CD4-positive, alpha-beta T cell treated with Interleukin-1 beta for 1 hour (primary cell): Measurements from ENCODE around the gene C1orf21.
A peak's percentile ranks its signal among the peaks of the same experiment; 100 is the strongest.
"Not testable (repeated sequence)": the region's sequence is repeated elsewhere in the genome, so short reads cannot be mapped to it uniquely, and the experiment has no call there.

Source experiments
- DNase-seq, 2 donors: peaks; one replicate each; pipeline ENCODE4 v3.0.0-alpha.2; 2020 to 2022

C1orf21 gene, protein sequence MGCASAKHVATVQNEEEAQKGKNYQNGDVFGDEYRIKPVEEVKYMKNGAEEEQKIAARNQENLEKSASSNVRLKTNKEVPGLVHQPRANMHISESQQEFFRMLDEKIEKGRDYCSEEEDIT

GRCh38 chr1:184386312-184387068 is at the start of gene C1orf21:
TSS of gene C1orf21 (plus strand) at chr1:184387029. CDS start at chr1:184477510, 90,481 bp downstream.
- peak; percentile 68 to 74 for DNase-seq

DNA sequence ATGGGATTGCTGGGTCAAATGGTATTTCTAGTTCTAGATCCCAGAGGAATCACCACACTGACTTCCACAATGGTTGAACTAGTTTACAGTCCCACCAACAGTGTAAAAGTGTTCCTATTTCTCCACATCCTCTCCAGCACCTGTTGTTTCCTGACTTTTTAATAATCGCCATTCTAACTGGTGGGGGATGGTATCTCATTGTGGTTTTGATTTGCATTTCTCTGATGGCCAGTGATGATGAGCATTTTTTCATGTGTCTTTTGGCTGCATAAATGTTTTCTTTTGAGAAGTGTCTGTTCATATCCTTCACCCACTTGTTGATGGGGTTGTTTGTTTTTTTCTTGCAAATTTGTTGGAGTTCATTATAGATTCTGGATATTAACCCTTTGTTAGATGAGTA is 49.0 kb upstream of the C1orf21 start:
- DNase-seq: not testable (repeated sequence)

DNA sequence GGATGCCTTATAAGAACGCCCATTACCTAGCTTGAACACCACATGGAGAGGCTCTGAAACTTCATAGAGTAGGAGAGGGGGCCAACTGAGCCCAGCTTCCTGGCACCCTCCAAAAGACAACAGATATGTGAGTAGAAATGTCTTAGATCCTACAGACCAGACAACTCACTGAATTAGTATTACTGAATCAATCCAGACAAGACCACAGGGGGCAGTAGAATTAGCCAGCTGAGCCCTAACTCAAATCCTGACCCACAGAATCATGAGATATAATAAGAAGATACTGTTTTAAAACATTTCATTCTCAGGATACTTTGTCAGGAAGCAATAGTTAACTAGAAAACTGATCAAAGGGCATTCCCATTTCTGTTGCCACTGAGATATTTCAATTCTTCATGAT is 45.8 kb upstream of the C1orf21 start:
- no peak for DNase-seq

DNA sequence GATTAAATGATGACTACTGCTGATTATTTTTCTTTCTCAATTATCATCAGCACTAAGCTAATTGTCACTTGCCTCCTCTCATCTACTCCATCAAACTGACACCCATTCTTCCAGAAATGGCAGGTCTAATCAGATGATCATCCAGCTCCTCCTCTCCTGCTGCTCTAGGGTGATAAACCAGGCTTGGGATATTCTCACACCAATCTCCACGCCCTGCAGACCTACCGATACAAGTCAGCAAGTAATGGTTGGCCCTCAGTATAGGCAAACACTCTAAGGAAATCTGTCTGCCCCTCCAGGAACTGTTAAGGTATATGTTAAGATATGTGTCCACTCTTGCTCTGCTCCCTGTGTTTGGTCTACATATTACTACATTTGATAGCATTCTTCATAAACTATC is 36.3 kb upstream of the C1orf21 start:
- no peak for DNase-seq

GRCh38 chr1:184351416-184351975 is 35.3 kb upstream of the C1orf21 start:
- DNase-seq: no peak

DNA sequence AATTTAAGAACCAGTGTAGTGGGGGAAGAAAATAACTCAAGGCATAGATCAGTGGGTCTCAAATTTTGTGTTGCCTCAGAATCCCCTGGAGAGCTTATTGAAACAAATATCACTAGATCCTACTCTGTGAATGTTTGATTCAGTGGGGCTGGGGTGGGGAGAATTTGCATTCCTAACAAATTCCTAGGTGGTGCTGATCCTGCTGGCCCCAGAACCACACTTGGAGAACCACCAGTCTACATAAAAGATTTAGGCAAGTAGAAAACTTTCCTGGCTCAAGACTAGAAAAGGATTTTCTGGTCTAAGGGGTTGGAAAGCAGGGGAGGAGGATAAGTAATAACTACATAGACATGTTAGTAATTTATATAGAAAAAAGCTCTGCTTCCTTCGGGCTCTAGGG is 34.1 kb upstream of the C1orf21 start:
- DNase-seq: no peak

- no peak for DNase-seq
Observed at GRCh38 chr1:184354719-184355118, 32.1 kb upstream of the C1orf21 start.

DNA sequence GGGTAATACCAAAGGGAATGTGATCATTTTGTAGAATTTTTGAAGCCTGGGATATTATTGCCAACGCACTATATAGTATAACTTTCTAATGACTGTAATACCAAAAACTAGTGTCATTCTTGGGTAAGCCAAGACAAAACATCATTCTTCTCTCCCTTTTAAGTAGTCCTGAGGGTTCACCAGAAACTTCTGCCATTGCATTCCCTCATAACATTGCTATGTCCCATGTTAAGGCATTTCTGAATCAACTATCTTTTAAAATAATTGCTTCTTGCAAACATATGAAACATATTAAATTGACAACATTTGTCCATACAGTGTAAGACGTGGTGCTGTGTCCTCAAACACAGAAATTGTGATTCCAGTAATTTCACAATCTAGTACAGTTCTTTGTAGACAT is 29.9 kb upstream of the C1orf21 start:
- no peak for DNase-seq

DNA sequence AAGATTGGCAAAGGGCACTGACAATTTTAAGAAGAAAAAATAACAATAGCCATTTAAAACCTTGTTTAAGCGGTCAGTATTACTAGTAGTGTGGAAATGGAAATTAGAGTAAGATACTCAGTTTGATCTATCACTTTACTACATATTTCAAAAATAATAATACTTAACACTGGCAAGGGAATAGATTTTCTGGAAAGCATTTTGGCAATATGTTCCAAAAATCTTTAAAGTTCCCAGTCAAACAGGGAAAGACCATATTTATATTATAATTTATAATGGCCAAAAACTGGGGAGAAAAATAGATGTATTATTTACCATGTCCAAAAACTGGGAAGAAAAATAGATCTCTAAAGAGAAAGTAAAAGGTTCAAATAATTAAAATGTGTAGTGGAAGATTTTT is 28.6 kb upstream of the C1orf21 start:
- no peak for DNase-seq

DNA sequence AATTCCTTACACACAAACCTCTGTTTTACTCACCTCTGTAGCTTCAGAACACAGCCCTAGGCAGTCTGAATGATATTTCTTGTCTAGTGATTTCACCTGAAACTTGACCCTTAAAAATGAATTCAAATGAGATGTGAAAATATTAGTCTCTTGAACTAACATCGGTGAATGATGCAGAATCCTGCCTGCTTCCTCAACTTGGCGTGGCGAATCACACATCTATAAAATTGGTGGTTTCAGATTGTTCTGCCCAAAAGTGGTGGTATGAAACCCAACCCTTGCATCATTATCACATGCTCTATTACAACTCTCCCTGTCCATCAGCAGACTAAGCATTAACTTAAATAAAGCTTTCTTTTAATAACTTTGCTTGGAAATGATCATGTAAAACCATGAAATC is 26.9 kb upstream of the C1orf21 start:
- DNase-seq: no peak

DNA sequence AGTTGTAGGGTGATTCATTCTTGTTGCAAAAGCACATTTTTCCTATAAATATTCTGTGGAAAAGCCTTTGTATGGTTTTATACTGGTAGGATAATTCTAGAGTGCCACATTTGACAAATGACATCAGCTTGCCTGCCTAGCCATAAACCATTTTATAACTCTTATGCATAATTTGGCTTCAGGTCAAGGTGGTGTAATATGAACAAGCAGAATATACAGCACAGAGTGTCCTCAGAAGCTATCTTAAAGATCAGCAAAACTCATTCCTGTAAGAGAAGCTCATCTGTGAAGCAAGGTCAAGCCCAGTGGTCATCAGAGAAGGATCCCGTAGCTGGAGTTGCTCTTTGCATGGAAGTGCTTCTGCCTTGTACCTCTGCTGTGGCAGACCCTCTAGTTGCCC is 24.0 kb upstream of the C1orf21 start:
- no peak for DNase-seq

GRCh38 chr1:184365699-184366098 is 21.1 kb upstream of the C1orf21 start:
- DNase-seq: no peak

DNA sequence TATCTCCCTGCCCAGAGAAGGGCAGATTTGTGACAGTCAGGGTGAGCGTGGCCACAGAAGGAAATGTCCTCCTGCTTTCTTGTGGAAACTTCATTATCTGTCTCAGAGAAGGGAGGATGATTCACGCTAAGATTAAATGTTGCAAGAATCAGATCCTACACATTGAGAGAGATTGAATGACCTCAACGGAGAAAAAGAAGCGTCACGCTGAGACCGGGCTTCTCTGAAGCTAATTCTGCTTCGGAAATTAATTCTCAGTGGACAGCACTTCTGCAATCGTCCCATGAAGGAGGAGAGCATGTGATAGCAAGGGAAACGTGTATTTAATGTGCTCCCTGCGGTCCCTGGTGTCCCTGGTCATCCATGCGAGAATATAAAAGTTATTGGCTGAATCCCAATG is 19.8 kb upstream of the C1orf21 start:
- no peak for DNase-seq

- no peak for DNase-seq
Observed at GRCh38 chr1:184367427-184368038, 19.3 kb upstream of the C1orf21 start.

- no peak for DNase-seq
Observed at GRCh38 chr1:184368354-184368753, 18.5 kb upstream of the C1orf21 start.

DNA sequence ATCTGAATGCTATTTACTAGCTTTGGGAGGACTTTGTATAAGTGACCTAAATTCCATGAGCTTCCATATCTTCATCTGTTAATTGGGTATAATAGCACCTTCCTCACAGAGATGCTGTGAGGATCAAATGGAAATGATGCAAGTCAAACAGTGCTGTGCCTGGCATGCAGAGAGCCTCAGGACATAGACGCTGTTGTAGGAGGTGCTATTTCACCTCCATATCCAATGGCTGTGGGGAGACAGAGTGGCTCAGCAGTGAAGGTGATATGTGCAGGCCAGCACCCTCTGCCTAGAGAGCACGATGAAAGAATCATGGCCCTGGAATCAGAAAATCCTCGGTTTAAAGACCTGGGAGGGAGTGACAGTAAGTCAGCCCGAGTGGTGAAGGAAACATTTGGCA is 16.0 kb upstream of the C1orf21 start:
- no peak for DNase-seq

DNA sequence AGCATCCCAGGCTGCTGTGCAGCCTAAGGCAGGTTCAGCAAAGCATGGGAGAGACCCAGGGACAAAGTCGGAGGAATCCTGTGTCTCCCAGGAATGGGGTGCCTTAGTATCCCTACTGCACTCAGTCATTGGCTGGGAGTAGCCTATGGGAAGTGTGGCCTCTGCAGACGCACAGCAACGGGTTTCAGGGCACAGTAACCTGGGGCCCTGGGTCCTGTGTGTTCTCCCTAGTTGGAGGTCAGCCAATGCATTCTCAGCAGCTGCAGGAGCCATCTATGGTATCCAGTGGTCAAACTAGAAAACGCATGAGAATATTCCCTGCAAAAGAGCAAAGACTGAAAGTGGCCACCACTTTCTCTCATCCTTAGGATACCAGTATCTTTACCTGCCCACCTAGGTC is 13.7 kb upstream of the C1orf21 start:
- no peak for DNase-seq

- DNase-seq: no peak
Observed at GRCh38 chr1:184376369-184376768, 10.5 kb upstream of the C1orf21 start.

DNA sequence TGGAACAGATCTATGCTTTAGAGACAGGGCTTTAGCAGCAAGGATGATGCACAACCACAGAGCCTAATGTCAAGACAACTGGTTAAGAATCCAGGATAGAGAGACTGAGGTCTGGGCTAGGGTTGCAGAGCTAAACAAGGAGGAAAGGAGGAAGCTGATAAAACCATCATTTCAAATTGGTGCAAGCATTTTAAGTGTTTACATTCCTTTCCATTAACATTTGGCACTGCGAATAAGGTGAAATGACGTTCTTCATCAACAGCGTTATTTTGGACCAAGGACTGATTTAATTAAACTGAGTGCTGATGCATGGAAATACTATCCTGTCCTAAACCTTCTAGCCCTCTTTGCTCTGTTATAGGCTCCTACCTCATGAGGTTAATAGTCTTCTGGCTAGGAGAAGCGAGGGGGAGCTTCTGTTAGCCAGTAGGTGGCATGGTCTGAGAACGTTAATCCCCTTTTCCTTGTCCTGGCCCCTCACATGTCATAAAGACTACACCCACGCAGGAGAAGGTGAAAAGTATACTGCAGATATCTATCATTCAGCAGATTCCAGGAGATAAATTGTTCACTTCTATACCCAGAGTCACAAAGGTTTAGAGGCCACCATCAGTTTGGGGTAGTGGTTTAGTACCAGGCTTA is 7.6 kb upstream of the C1orf21 start:
- DNase-seq: no peak

DNA sequence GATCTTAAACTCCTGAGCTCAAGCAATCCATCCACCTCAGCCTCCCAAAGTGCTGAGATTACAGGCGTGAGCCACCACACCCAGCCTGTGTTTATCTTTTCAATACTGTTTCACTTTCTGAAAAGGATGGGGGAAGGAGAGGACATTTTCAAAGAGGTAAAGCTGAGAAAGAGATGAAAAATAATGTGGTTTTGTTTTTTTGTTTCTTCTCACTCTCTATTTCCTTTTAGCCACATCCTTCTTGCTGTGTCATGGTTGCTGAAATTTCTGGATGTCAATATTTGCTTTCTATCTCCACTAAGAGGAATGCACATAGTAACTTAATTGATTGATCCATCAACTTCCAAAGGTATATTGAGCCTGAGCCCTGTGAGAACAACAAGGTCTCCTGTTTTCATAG is 6.4 kb upstream of the C1orf21 start:
- DNase-seq: peak in 1 of 2 donors; percentile 1

DNA sequence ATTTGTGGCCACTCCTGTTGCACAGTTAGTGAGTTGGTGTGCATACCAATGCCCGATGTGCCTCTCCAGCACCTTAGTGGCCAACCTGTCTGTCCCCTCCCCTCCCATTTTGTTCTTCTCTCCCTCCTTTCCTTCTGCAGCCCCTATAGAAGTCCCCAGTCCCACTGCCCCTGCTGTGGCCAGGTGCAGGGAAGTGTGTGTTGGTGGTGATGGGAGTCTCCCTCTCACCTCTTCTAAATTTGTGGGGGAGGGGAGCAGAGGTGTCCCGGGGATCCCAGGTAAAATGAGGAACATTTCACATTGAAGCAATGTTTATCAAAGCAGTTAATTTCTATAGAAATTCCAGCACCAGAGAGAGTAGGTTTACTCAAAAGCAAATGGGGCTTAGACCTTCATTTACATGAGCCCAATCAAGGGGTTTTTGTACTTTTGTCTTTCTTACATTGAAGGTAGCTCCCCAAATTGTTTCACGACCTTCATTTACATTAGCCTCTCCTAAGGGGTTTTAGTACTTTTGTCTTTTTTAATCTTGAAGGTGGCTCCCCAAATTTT is 3.0 kb upstream of the C1orf21 start:
- DNase-seq: no peak

DNA sequence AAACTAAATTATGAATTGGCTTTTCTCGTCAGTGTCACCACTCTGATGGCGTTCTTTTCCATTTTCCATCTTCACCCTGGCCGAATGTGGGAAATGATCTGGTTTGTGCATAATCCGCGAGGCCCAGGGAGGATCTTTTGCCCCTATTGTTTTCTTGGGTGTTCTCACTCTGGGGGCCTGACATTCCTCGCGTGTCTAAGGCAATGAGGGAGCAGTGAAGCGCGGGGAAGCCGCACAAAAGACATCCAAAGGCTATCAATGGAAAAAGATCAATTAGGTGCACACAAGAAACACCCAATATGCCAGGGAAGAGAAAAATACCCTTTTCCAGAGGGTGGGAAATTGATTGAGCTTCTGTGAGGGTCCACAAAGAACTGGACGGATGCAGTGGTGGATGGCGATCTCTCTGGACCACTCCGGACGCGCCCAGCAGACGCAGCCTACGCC is 941 bp upstream of the C1orf21 start:
- DNase-seq: no peak

DNA sequence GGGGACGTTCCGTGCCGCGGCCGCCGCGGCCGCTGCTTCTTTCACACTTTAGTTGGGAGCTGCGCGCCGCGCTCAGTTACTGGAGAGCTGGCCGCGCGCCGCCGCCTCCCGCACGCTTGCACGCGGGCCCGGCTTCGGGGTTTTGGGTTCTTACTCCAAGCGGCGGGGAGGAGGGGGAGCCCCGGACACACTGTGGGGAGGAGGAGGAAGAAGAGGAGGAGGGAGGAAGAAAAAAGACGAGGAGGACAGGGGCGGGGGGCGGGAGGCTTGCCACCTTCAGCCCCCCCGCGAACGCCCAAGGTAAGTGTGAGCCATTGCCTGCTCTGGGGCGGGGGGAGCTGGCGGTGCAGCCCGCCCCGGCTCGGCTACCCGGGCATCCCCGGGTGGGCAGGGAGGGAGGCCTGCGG is 243 bp downstream of the C1orf21 start:
- no peak for DNase-seq
